ENCODE results near the gene ANXA11. TPM values are rescaled to one million over a fixed set of nuclear protein-coding genes. Genes with fewer than 3 reads are reported as not detected.

ANXA11 gene
- total and polyA plus RNA-seq, 2 of the 8 experiments (the other 6 are each of a cell fraction or from before 2014, with no cell fraction given) = 40.5 to 84.9 TPM

GRCh38 chr10:80148166-80148805 is 57.1 kb downstream of the ANXA11 start:
- H3K27ac ChIP-seq (ENCODE audit: low read depth, low read length) = no peak overlapping the region
- DNase-seq (ENCODE audit: low read depth in 1 of 2, low spot score in 2 of 2) = no peak
- H3K79me1 ChIP-seq (ENCODE audit: low read depth, low read length) = no peaks in the 10 kb centered on the region; the same call in 1 of the 2 replicates
- no peak overlapping the region for H4K91ac ChIP-seq (replicated peaks; ENCODE audit: insufficient read length, low read length)
- ChIA-PET POLR2A (ENCODE audit: partially characterized antibody) (interaction anchor here (0.7 to 2.2 kb wide), 2 partner anchors 10 to 12 kb away, joined by 3 to 6 read pairs; no protein-coding TSS in a partner anchor), CTCF (ENCODE audit: partially characterized antibody) (interaction anchor here (0.8 to 6.6 kb wide), 7 partner anchors 11 to 113 kb away, joined by 4 to 75 read pairs (median 6); no protein-coding TSS in a partner anchor)
- H2BK20ac ChIP-seq (ENCODE audit: low read length) = no peak overlapping the region
- H4K20me1 ChIP-seq (replicated peaks in 1 of 2; ENCODE audit: control insufficient read depth in 1 of 2, insufficient read depth in 2 of 2, low read length in 2 of 2) = peaks cover 2% of the 10 kb centered on the region in 2 experiments
- no peak overlapping the region for H2BK120ac ChIP-seq (replicated peaks; ENCODE audit: low read depth, low read length)
- H3K9me3 ChIP-seq (ENCODE audit: insufficient read depth in 2 of 2, low read depth in 1 of 2, low read length in 1 of 2) = no peaks in the 10 kb centered on the region
- H2BK12ac ChIP-seq (ENCODE audit: low read depth, low read length) = no peak overlapping the region
- H2AK5ac ChIP-seq (ENCODE audit: low read depth, low read length) = no peak overlapping the region
- H3K14ac ChIP-seq (ENCODE audit: insufficient read length) = no peak overlapping the region
- H3K18ac ChIP-seq (ENCODE audit: extremely low read depth, low read length) = no peak overlapping the region
- H4K8ac ChIP-seq (ENCODE audit: extremely low read depth, insufficient read depth, low read length) = no peak overlapping the region
- H4K5ac ChIP-seq (ENCODE audit: insufficient read length, low read depth, low read length) = no peak overlapping the region
- H3K79me2 ChIP-seq (ENCODE audit: control insufficient read depth in 1 of 2, insufficient read depth in 2 of 2, low read length in 2 of 2) = no peaks in the 10 kb centered on the region
- no peak overlapping the region for H2BK5ac ChIP-seq (ENCODE audit: low read depth, low read length)
- H3K56ac ChIP-seq (replicated peaks; ENCODE audit: insufficient read length, low read depth, low read length) = no peak overlapping the region
- no peak overlapping the region for H3K4ac ChIP-seq (replicated peaks; ENCODE audit: insufficient read length, low read depth, low read length)
- no peak overlapping the region for H2AFZ ChIP-seq (ENCODE audit: low read length)
- no peaks in the 10 kb centered on the region; a peak in 1 of 7 replicates for H3K4me1 ChIP-seq (replicated peaks in 1 of 4; ENCODE audit: control insufficient read depth in 3 of 4, insufficient read depth in 4 of 4, low read length in 3 of 4)
- no peak overlapping the region for H3K4me3 ChIP-seq (ENCODE audit: extremely low read depth in 1 of 4, insufficient read depth in 2 of 4, low read depth in 3 of 4, low read length in 4 of 4)
- no peak overlapping the region for H3K9ac ChIP-seq (replicated peaks in 1 of 4; ENCODE audit: extremely low read depth in 1 of 4, low read depth in 3 of 4, low read length in 3 of 4)
- no peak overlapping the region for H3K23ac ChIP-seq (ENCODE audit: insufficient read length)
- H3K23me2 ChIP-seq (ENCODE audit: low read depth, low read length) = no peaks in the 10 kb centered on the region
- WGBS, 2 experiments (ENCODE audit: extremely low coverage in 1 of 2, insufficient coverage in 1 of 2, insufficient read length in 1 of 2, insufficient replicate concordance in 2 of 2, low coverage in 1 of 2, low lambda C conversion rate in 2 of 2, missing lambda C conversion rate in 1 of 2) = 84% methylated on average over 4 of the region's 5 CpGs; no CpG with 5 or more reads in 1 of the 2 experiments
- no peaks in the 10 kb centered on the region for H3K27me3 ChIP-seq (replicated peaks in 1 of 4; ENCODE audit: control insufficient read depth in 3 of 4, extremely low read depth in 1 of 4, insufficient read depth in 3 of 4, low read length in 3 of 4)
- FAIRE-seq = no peak
- no peak overlapping the region for H3K4me2 ChIP-seq (ENCODE audit: insufficient read depth in 1 of 2, low read depth in 2 of 2, low read length in 2 of 2)
- no peaks in the 10 kb centered on the region; a peak in 1 of 8 replicates for H3K36me3 ChIP-seq (ENCODE audit: control insufficient read depth in 2 of 4, insufficient read depth in 4 of 4, low read length in 3 of 4)
- H2BK15ac ChIP-seq (ENCODE audit: low read length) = no peak overlapping the region
- no peak for TF ChIP-seq RFX5 (IDR thresholded peaks at IDR 0.05; ENCODE audit: borderline replicate concordance, low read depth, low read length)
- TF ChIP-seq CTCF (IDR thresholded peaks at IDR 0.05; ENCODE audit: control extremely low read depth in 1 of 3, insufficient read depth in 1 of 3, low read depth in 1 of 3, low read length in 3 of 3) = no peak
- TF ChIP-seq GABPA (IDR thresholded peaks at IDR 0.05; ENCODE audit: borderline replicate concordance, insufficient read depth, low read length) = no peak
- TF ChIP-seq KDM1A (IDR thresholded peaks at IDR 0.05; ENCODE audit: borderline replicate concordance, low read length) = no peak
- no peak for TF ChIP-seq POU5F1 (IDR thresholded peaks at IDR 0.05; ENCODE audit: low read depth, low read length)
- TF ChIP-seq BACH1 (IDR thresholded peaks at IDR 0.05; ENCODE audit: low read length) = no peak
- TF ChIP-seq RNF2 (IDR thresholded peaks at IDR 0.05; ENCODE audit: borderline replicate concordance, low read depth, low read length, missing control alignments, poor library complexity, severe bottlenecking) = no peak
- no peak for TF ChIP-seq MAFK (IDR thresholded peaks at IDR 0.05; ENCODE audit: low read depth, low read length)
- no peak for TF ChIP-seq RAD21 (IDR thresholded peaks at IDR 0.05 in 1 of 2, conservative IDR thresholded peaks at IDR 0.05 in 1 of 2; ENCODE audit: low read depth in 2 of 2, low read length in 2 of 2)
